GM19438 (cell line): ENCODE measurements around the gene CDC42BPA.
"Not testable (repeated sequence)": the region's sequence is repeated elsewhere in the genome, so short reads cannot be mapped to it uniquely, and the experiment has no call there.

Experiments used
- ATAC-seq: cut with Tn5 transposase; IDR thresholded peaks from one replicate; pipeline ENCODE4 v1.9.1; 2021; ENCODE audit warnings: low read depth; ENCODE audit not compliant: unreplicated experiment

Gene CDC42BPA

DNA sequence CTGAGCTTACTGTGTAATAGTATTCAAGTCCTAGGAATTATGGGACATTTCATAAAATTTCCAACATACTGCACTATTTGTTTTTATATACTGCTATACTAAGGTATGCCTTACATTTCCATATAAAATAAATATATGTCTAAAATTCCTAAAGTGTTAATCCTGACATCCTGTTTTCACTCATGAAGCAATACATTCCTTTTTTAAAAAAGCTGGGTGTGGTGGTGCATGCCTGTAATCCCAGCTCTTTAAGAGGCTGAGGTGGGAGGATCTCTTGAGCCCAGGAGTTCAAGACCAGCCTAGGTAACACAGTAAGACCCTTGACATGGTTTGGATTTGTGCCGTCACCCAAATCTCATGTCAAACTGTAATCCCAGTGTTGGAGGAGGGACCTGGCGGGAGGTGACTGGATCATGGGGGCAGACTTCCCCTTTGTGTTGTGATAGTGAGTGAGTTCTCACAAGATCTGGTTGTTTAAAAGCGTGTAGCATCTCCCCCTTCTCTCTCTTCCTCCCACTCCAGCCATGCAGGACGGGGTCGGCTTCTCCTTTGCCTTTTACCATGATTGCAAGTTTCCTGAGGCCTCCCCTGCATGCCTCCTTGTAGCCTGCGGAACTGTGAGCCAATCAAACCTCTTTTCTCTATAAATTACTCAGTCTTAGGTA is 5.8 kb downstream of the CDC42BPA start:
- no peak for ATAC-seq

DNA sequence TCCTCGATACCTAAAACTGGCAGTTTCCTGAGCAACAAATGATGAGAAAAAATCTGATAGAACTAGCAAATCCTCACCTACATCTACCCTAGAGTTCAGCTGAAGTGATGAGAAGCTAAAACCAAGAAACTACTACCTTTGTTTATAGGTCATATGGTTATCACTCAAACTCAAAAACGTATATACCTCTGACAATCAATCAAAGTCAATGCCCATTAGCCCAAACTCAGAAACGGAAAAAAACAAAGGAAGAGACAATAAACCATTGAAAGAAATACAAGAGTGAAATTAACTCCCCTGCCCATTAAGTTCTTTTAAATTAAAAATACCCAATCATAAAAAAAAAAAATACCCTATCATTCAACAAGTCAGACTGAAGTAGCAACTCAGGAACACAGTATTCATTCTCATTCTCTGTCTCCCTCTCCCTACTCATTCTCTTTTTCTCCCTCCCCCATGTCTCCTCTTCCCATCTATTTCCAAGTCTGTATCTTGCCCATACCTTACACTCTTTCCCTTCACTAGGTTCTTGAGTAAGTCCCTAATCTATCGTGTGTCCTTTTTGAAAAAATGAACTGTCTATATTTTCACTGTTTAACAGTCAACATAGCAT is 6.8 kb downstream of the CDC42BPA start:
- ATAC-seq = no peak

DNA sequence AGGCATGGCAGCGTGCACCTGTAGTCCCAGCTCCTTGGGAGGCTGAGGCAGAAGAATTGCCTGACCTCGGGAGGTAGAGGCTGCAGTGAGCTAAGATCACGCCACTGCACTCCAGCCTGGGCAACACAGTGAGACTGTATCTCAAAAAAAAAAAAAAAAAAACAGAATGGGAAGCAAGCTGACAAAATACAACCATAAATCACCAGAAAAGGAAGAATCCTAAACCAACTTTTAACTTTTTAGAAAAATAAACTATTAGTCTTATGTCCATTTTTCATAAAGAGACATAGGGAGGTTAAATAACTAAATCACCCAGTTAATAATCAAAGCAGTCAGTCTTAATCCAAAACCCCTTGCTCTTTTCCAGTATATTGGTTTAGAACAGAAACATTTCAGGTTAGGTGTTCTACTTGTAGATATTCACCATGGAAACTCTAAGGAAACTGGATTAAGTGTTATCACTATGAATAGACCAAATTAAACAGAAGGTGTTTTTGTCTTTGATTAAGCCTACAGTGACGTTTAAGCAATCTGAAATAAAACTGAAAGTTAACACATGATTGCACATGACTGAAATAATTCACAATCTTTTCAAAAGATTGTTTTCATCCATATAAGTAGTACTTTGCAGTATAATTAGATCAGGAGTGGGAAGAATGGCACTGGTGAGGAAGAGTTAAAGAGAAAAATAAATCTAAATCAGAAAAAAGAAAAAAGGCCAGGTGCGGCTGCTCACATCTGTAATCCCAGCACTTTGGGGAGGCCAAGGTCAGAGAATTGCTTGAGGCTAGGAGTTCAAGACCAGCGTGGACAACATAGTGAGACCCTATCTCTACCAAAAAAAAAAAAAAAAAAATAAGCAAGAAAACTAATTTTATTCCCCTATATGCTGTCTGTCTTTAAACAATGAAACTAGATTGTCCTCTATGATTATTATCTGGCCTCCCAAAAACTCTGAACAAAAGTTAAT is 9.6 kb downstream of the CDC42BPA start:
- ATAC-seq = no peak

DNA sequence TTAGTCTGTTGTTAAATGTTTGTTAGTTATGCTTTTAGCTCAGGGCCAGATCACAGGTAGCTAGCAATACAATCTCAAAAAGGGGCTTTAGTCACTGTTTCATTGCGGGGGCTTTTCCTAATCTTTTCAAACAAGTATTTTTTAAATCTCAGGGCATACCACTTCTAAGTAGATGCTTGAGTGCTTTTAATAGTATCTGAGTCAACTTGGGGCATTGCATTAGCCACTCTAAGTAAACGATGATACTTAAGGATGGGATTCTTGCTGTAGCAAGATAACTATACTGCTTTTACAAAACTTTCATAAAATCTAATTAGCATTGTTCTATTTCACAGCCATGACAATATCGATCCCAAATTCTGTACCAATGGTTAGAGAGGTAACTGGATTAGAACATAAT is 11.6 kb downstream of the CDC42BPA start:
- no peak for ATAC-seq

DNA sequence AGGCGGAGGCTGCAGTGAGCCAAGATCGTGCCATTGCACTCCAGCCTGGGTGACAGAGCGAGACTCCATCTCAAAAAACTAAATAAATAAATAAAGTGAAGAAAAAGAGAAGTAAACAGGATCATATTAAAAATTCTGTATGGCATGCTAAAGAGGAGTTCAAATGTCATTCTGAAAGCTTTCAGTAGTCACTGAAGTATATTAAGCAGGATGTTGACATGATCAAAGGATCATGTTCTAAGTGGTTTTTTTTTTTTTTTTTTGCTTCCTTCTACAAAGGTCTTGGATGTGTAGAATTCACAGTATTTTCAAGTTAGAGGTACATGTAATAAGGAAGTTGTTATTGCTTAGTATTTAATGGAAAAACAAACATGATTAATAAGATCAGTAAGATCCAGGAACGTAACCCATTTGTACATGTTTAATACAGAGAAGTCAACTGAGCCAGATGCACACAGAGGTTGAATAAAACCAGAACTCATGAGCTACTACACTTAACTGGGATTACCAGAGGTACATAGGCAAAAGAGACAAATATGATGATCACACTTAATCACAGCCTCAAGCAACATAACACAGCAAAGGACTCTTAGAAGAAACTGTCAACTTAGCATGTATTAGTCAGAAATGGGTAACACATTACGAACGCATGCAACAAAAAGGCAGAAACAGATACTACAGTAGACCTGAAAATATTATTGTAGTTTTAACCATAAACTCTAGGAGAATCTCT is 12.2 kb downstream of the CDC42BPA start:
- ATAC-seq = no peak

DNA sequence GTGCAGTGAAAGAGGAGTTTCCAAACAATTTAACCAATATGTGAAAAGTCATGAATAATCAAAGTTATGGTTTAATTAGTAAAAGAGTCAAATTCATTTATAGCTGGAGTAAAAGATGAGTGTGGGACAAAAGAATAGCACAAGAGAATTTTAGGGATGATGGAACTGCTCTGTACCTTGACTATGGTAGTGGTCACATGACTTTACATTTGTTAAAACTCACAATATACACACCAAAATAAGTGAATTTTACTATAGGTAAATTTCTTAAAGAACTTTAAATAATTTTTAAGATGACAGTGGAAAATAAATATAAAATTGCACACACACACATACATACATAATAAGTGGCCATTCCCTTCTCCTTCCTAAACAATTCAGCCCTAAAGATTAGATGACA is 13.6 kb downstream of the CDC42BPA start:
- ATAC-seq = no peak

DNA sequence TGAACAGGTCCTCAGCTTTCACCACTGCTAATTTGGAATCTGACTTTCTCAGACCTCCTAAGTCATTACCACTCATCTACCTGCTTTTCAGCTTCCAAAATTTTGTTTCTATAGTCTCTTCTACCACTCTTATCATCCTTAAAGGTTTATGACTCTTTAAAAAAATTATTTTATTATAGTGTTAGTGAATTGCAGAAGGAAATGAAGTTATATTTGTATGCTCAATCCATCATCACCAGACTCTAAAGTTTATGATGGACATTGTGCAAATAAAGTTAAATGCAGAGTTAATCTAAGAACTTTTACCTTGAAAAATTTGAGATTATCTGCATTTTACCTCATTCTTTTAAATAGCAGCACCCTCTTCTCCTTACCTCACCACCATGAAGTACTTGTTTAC is 14.6 kb downstream of the CDC42BPA start:
- ATAC-seq = no peak

DNA sequence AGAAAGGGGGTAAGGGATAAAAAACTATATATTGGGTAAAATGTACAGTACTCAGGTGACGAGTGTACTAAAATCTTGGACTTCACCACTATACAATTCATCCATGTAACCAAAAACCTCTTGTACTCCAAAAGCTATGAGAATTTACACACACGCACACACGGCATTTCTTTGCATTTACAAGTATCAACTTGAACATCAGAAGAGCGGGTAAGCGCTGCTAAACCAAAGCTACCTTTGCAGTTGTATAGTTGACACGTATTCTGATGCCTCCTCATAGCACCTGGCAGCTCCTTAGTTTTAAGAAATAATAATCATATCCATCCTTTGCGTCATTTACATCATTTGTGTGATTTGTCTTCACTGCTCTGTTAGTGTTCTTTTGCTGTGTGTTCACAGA is 17.6 kb downstream of the CDC42BPA start:
- ATAC-seq = no peak

DNA sequence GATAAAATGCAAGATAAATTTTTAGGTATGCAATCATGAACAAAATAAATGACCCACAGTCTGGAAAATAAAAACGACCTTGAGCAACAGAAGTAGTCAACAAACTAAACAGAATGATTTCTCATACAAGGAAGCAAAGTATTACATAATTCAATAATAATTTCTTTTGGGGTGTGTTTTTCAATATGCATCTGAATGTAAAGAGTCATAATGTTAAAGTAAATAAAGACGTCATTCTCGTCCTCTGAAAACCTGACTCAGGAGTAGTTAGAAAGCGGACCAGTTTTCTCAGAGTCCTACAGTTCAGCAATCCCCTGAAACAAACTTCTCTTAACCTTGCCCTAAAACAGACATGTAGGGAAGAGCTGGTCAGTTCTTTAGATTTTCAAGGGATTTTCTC is 18.6 kb downstream of the CDC42BPA start:
- ATAC-seq = no peak

DNA sequence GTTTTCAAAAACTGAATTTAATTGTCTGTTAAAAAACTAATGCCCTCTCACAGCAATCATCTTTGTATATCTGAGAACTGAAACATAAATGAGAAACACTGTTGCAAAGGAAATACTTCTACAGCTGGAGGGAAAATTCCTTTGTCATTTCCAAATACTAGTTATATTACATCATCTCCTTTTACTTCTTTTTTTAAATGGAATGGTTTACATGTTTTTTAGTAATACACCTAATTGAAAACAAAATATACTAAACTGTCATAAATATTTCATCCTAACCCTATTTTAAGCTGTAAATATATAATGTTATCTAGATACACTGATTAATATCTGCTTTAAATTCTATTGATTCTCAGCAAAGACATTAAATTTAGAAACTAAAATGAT is 19.1 kb downstream of the CDC42BPA start:
- ATAC-seq = no peak

DNA sequence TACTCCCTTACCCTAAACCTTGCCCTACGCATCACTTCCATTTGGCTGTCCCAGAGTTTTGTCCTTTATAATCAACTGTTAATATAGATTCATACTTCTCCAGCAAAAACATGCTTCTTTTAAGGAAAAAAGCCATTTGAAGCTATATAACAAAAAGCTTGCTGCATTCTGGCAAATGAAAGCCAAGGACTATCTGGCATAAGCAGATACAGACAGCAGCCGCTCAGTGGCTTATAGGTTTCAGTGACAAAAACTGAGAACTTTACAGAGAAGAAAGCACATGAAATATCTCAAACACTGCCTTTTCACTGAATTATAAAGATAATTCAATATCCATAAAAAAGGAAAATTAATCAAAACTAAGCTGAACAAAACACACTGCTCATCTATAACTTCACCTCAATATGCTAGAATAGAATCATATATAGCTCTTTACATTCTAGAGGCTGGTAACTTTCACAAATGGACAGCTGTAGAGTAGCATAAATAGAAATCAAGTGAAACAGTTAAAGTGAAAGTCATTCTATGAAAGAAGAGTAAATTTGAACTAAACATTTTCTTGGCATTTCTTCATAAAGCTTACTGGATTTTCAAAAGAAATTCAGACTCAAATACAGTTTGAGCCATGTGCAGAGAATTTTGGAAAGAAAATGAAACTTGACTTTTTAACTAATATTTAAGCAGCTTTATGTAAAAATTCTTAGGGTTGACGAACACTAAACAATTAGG is 19.6 kb downstream of the CDC42BPA start:
- ATAC-seq = no peak

DNA sequence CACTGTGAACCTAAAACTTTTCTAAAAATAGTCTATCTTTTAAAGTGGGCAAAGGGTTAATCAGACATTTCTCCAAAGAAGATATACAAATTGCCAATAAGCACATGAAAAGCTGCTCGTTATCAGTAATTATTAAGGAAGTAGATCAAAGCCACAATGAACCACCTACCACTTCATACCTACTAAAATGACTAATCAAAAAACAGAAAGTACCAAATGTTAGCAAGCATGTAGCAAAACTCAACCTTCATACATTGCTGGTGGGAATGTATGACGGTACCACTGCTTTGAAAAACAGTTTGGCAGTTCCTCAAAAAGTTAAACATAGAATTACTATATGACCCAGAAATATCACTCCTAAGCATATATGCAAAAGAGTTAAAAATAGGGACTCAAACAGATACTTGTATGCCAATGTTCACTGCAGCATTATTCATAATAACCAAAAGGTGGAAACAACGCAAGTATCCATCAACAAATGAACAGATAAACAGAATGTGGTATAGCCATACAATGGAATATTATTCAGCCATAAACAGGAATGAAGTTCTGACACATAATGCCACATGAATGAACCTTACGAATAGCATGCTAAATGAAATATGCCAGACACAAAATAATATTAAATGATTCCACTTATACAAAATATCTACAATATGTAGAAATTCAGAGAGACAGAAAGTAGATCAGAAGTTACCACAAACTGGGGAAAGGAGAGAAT is 21.1 kb downstream of the CDC42BPA start:
- no peak for ATAC-seq

DNA sequence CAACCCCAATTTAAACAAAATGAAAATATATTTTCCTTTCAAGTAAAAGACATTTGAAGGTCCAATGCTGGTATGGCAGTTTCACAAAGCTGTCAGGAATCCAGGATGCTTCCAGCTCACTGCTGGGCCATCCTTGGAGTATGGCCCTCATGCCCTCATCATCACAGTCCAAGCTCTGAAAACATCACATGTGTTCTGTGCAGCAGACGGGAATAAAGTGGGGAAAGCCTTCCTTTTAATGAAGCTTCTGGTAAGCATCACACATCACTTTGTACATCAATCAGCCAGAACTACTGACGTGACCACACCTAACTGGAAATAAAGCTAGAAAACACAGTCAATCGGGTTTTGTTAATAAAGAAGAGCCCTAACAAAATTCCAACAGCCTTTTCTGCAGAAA is 22.7 kb downstream of the CDC42BPA start:
- ATAC-seq = no peak

DNA sequence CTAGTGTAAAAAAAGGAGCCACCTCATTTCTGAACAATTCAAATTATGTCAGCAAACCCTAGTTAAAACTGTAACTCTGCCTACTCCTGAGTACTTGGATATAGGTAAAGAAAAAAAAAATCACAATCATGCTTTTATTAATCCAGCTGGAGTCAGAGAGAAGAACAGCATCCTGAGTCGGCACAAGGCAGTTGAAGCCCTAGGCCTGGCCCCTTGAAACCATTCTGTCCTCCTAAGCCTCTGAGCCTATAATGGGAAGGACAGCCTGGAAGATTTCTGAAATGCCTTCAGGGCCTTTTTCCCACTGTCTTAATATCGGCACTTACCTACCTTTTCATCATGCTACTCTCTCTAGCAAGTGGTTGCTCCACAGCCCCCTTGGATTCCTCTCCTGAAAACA is 32.5 kb downstream of the CDC42BPA start:
- ATAC-seq = no peak

DNA sequence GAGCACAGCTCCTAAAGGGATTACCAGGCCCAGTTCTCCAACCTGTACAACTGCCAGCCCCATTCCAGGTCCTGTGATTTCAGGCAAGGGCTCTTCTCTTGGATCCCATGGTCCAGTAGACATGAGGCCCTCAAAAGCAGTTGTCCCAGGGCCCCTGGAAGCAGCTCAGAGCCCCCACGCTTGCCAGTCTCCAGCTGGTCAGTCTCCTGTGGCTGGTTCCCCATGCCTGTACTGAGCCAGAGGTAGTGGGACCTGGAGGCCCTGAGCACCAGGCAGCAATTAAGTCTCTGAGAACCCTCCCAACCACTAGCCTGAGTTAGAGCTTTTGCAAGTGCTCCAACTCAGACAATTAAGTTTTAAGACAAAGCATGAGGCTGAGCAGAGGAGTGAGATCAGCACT is 36.9 kb downstream of the CDC42BPA start:
- no peak for ATAC-seq

DNA sequence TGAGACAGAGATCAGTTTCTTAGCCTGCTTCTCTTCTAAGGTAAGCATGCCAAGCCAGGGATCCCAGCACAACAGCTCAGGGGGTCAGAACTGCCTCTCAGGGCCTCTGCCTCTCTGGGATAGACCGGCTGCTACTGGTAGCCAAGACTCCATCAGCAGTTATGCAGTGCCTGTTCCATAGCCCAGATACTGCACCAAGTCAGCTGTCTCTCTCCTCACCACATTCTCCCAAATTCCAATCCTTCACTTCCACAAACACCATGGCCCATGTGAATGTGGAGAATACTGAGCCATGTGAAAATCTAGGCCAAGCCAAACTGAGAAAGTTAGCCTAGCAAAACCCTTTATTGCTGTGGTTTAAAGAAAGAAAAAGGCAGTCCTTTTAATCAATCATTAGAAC is 37.5 kb downstream of the CDC42BPA start:
- ATAC-seq = no peak

DNA sequence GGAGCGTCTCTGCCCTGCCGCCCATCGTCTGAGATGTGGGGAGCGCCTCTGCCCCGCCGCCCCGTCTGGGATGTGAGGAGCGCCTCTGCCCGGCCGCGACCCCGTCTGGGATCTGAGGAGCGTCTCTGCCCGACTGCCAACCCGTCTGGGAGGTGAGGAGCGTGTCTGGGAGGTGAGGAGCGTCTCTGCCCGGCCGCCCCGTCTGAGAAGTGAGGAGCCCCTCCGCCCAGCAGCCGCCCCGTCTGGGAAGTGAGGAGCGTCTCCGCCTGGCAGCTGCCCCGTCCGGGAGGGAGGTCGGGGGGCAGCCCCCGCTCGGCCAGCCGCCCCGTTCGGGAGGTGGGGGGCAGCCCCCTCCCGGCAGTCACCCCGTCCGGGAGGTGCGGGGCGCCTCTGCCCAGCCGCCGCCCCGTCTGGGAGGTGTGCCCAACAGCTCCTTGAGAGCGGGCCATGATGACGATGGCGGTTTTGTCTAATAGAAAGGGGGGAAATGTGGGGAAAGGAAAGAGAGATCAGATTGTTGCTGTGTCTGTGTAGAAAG is 42.1 kb downstream of the CDC42BPA start:
- ATAC-seq = not testable (repeated sequence)

DNA sequence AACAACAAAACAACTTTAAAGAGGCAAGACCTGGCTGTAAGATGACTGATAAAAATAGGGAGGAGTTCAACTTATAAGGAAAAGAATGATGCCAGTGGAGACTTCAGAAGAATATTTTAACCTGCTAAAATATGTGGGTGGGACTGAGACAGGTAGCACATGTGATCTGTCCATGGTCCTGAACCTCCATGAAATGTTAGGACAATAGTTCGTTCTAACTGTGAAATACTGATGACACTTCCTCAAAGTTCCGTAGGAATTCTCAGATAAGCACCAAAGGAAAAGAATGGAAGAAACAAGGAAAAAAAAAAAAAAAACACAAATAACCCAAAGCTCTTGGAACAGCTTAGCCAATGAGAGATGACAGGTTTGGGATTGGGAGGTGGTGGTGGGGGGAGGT is 44.7 kb downstream of the CDC42BPA start:
- no peak for ATAC-seq

DNA sequence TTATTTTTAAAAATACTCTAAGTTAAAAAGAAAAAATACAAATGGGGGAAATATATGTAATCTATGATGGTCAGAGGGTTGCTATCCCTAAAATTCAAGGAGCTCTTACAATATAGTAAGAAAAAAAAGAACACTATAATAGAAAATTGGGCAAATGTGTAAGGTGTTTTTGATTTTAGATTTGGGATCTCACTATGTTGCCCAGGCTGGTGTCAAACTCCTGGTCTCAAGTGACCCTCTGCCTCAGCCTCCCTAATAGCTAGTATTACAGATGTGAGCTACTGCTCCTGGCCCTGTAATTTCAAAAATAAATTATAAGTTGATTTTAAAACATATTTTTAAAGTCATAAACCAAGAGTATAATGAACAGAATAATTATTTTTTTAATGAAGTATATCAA is 45.9 kb downstream of the CDC42BPA start:
- ATAC-seq = no peak
